ENCODE measurements around the gene NEUROD4.

Gene NEUROD4

GRCh38 chr12:55073043-55074022, 53.6 kb downstream of the NEUROD4 start:
- H3K27me3 ChIP-seq (ENCODE audit: control insufficient read depth, insufficient read depth, low read length) = no peaks in the 10 kb centered on the region
- H3K27ac ChIP-seq (ENCODE audit: low read depth, low read length) = no peak overlapping the region
- no peaks in the 10 kb centered on the region for H3K36me3 ChIP-seq (ENCODE audit: control insufficient read depth, insufficient read depth, low read length)
- H3K4me1 ChIP-seq (ENCODE audit: control insufficient read depth, insufficient read depth, low read length) = no peaks in the 10 kb centered on the region
- H3K9ac ChIP-seq (ENCODE audit: low read length) = no peak overlapping the region
- H3K4me3 ChIP-seq (ENCODE audit: low read length) = no peak overlapping the region

- Histone ChIP-seq H3K4me3 (ENCODE audit: low read length) (no peak overlapping the region), H3K4me1 (ENCODE audit: control insufficient read depth, insufficient read depth, low read length) (no peaks in the 10 kb centered on the region), H3K27me3 (ENCODE audit: control insufficient read depth, insufficient read depth, low read length) (no peaks in the 10 kb centered on the region), H3K27ac (ENCODE audit: low read depth, low read length) (no peak overlapping the region), H3K36me3 (ENCODE audit: control insufficient read depth, insufficient read depth, low read length) (no peaks in the 10 kb centered on the region), H3K9ac (ENCODE audit: low read length) (no peak overlapping the region)
Measured at GRCh38 chr12:55074806-55075205, 55.0 kb downstream of the NEUROD4 start.

Data from rectal smooth muscle tissue (tissue), 1 donor.